ENCODE results near the gene GEMIN2.
"Not testable (repeated sequence)": the region's sequence is repeated elsewhere in the genome, so short reads cannot be mapped to it uniquely, and the experiment has no call there.

The GEMIN2 gene

DNA sequence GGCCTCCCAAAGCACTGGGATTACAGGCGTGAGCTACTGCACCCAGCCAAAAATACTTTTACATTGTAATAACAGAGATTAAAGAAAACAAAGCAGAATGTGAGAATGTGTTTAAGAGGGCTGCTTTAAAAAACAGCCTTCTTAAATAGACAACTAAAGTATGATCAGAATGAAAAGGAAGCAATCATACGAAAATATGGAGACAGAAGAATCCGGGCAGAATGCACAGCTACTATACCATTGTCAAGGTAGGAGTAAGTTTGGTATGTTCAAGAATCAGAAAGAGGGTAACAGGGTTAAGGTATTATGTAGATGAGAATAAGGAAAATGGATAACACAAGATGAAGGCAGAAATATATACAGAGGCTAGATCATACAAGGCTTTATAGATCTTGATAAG lies 19.6 kb upstream of the GEMIN2 start (continued):
- TF ChIP-seq, protein P1, sequence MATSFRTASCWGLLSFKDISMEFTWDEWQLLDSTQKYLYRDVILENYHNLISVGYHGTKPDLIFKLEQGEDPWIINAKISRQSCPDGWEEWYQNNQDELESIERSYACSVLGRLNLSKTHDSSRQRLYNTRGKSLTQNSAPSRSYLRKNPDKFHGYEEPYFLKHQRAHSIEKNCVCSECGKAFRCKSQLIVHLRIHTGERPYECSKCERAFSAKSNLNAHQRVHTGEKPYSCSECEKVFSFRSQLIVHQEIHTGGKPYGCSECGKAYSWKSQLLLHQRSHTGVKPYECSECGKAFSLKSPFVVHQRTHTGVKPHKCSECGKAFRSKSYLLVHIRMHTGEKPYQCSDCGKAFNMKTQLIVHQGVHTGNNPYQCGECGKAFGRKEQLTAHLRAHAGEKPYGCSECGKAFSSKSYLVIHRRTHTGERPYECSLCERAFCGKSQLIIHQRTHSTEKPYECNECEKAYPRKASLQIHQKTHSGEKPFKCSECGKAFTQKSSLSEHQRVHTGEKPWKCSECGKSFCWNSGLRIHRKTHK (tag by site-specific recombination; IDR thresholded peaks at IDR 0.05), result no peak
- TF ChIP-seq ZNF777 (tag by site-specific recombination; IDR thresholded peaks at IDR 0.05; ENCODE audit: borderline replicate concordance) (no peak), ZNF140 (tag by site-specific recombination; IDR thresholded peaks at IDR 0.05) (no peak), ZNF701 (tag by site-specific recombination; IDR thresholded peaks at IDR 0.05) (no peak)

DNA sequence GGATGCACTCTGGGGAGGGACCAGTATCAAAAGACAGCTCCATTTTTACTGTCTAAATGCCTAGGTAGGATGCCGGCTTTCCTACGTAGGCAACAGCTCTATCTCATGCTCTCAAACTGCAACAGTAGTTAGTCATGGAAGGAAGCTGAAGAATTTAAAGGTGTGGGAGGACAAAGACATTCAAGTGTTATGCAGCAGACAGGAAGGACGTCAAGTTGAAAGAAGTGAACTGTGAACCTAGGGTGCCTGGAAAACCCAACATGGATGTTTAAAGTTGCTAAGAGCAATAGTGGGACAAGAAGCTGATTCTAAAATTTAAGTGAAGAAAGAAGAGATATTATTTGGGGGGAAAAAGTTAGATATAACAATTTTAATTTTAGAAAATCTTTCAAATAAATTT lies 17.0 kb upstream of the GEMIN2 start:
- Histone ChIP-seq H3K36me3 (ENCODE audit: control insufficient read depth in 2 of 2, insufficient read depth in 1 of 2, low read length in 2 of 2) (peaks cover 31 to 34% of the 10 kb centered on the region in 2 experiments), H3K4me1 (ENCODE audit: control insufficient read depth, insufficient read depth, low read length) (no peaks in the 10 kb centered on the region), H3K27ac (ENCODE audit: extremely low read depth, low read depth, low read length) (no peak overlapping the region), H3K4me3 (ENCODE audit: low read depth, low read length) (no peak overlapping the region), H3K9me3 (ENCODE audit: control insufficient read depth, insufficient read depth, low read depth, low read length) (no peaks in the 10 kb centered on the region)
- ChIA-PET POLR2A (no interaction called here), CTCF (interaction anchor here (0.7 to 1.2 kb wide), 2 partner anchors 62 to 74 kb away, joined by 3 to 4 read pairs; no protein-coding TSS in a partner anchor)
- TF ChIP-seq ZNF621 (tag by site-specific recombination; IDR thresholded peaks at IDR 0.05) (no peak), MZF1 (tag by site-specific recombination; IDR thresholded peaks at IDR 0.05; ENCODE audit: borderline replicate concordance) (no peak), ZNF514 (tag by site-specific recombination; IDR thresholded peaks at IDR 0.05) (no peak), KLF16 (tag by site-specific recombination; IDR thresholded peaks at IDR 0.05) (no peak), SALL2 (tag by site-specific recombination; IDR thresholded peaks at IDR 0.05; ENCODE audit: borderline replicate concordance) (no peak), ZNF548 (tag by site-specific recombination; IDR thresholded peaks at IDR 0.05) (no peak), ZNF843 (tag by site-specific recombination; IDR thresholded peaks at IDR 0.05) (no peak), ZNF571 (tag by site-specific recombination; IDR thresholded peaks at IDR 0.05) (no peak), ZBTB1 (tag by site-specific recombination; IDR thresholded peaks at IDR 0.05) (no peak), EGR2 (tag by site-specific recombination; IDR thresholded peaks at IDR 0.05; ENCODE audit: low read depth) (no peak), ZNF2 (tag by site-specific recombination; IDR thresholded peaks at IDR 0.05) (no peak), SETDB1 (IDR thresholded peaks at IDR 0.05; ENCODE audit: insufficient read length, low read length) (no peak), HOXA7 (CRISPR knock-in tag; IDR thresholded peaks at IDR 0.05; ENCODE audit: borderline replicate concordance) (no peak), ZNF10 (tag by site-specific recombination; IDR thresholded peaks at IDR 0.05) (no peak), ZSCAN23 (tag by site-specific recombination; IDR thresholded peaks at IDR 0.05) (no peak)
- TF ChIP-seq, protein P2, sequence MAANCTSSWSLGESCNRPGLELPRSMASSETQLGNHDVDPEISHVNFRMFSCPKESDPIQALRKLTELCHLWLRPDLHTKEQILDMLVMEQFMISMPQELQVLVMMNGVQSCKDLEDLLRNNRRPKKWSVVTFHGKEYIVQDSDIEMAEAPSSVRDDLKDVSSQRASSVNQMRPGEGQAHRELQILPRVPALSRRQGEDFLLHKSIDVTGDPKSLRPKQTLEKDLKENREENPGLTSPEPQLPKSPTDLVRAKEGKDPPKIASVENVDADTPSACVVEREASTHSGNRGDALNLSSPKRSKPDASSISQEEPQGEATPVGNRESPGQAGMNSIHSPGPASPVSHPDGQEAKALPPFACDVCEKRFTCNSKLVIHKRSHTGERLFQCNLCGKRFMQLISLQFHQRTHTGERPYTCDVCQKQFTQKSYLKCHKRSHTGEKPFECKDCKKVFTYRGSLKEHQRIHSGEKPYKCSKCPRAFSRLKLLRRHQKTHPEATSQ (tag by site-specific recombination; IDR thresholded peaks at IDR 0.05), result no peak
- TF ChIP-seq, protein P3, sequence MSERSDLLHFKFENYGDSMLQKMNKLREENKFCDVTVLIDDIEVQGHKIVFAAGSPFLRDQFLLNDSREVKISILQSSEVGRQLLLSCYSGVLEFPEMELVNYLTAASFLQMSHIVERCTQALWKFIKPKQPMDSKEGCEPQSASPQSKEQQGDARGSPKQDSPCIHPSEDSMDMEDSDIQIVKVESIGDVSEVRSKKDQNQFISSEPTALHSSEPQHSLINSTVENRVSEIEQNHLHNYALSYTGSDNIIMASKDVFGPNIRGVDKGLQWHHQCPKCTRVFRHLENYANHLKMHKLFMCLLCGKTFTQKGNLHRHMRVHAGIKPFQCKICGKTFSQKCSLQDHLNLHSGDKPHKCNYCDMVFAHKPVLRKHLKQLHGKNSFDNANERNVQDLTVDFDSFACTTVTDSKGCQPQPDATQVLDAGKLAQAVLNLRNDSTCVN (tag by site-specific recombination; optimal IDR thresholded peaks at IDR 0.05), result no peak
- TF ChIP-seq, protein P4, sequence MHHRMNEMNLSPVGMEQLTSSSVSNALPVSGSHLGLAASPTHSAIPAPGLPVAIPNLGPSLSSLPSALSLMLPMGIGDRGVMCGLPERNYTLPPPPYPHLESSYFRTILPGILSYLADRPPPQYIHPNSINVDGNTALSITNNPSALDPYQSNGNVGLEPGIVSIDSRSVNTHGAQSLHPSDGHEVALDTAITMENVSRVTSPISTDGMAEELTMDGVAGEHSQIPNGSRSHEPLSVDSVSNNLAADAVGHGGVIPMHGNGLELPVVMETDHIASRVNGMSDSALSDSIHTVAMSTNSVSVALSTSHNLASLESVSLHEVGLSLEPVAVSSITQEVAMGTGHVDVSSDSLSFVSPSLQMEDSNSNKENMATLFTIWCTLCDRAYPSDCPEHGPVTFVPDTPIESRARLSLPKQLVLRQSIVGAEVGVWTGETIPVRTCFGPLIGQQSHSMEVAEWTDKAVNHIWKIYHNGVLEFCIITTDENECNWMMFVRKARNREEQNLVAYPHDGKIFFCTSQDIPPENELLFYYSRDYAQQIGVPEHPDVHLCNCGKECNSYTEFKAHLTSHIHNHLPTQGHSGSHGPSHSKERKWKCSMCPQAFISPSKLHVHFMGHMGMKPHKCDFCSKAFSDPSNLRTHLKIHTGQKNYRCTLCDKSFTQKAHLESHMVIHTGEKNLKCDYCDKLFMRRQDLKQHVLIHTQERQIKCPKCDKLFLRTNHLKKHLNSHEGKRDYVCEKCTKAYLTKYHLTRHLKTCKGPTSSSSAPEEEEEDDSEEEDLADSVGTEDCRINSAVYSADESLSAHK (tag by site-specific recombination; IDR thresholded peaks at IDR 0.05), result no peak

DNA sequence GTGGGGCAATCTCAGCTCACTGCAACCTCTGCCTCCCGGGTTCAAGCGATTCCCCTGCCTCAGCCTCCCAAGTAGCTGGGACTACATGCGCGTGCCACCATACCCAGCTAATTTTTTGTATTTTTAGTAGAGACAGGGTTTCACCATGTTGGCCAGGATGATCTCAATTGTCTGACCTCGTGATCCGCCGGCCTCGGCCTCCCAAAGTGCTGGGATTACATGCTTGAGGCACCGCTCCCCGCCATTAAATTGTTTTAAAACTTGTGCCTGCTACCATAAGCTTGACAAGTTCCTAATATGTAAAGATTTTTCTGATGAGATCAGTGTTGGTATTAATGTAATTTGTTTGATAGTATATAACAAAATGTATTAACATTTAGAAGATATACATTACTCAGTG lies 14.9 kb upstream of the GEMIN2 start:
- H3K9me3 ChIP-seq (ENCODE audit: control insufficient read depth, insufficient read depth, low read depth, low read length); H3K4me3 ChIP-seq (ENCODE audit: low read depth, low read length); H3K4me1 ChIP-seq (ENCODE audit: control insufficient read depth, insufficient read depth, low read length); H3K27ac ChIP-seq (ENCODE audit: extremely low read depth, low read depth, low read length): not testable (repeated sequence)
- peaks cover 17 to 18% of the 10 kb centered on the region in 2 experiments for H3K36me3 ChIP-seq (ENCODE audit: control insufficient read depth in 2 of 2, insufficient read depth in 1 of 2, low read length in 2 of 2)
- ChIA-PET POLR2A (interaction anchor here (1.1 kb wide), 1 partner anchor 71 kb away, joined by 3 read pairs; the partner anchor contains the start of gene TRAPPC6B), CTCF (interaction anchor here (0.6 to 0.9 kb wide), 2 partner anchors 15 to 1386 kb away, joined by 3 to 5 read pairs; partner anchors contain the start of gene GEMIN2)

Measured in HEK293 (cell line).